Endothelial cell of umbilical vein (primary cell): ENCODE data around the gene EML1. TPM values are rescaled to one million over a fixed set of nuclear protein-coding genes. Genes with fewer than 3 reads are reported as not detected.

Experiments used
- BruUV-seq: library from RNA; stranded (reverse); fragments of 400-500 nt; replicated peaks from 2 replicates; lab custom pipeline; 2021; lab: Mats Ljungman, UMichigan
- CTCF ChIA-PET: fragments of 300-600, 350-600 bp; sonication (Branson Sonifier 250); formaldehyde crosslinking; loops from one replicate; lab custom pipeline; 2021; ENCODE audit warnings: antibody characterized with exemption, inconsistent platforms; lab: Charles Lee
- POLR2A ChIA-PET: fragments of 300-600, 350-600 bp; sonication (Branson Sonifier 250); formaldehyde crosslinking; loops from one replicate; lab custom pipeline; 2021; ENCODE audit warnings: antibody characterized with exemption, inconsistent platforms; lab: Charles Lee
- DNase-seq: peaks from one replicate; pipeline ENCODE4 v3.0.0-alpha.2; 2011; ENCODE audit warnings: low read depth, low spot score
- FAIRE-seq: peaks from 2 replicates; lab custom pipeline; 2011; peaks lifted over from hg19 to GRCh38; lab: Jason Lieb, UNC
- H2AFZ ChIP-seq: 2 replicates; pipeline ENCODE4 v1.6.0; 2012; ENCODE audit warnings: low read depth, low read length, control low read depth, inconsistent platforms
- H3K27ac ChIP-seq: 2 replicates; pipeline ENCODE4 v1.5.1; 2011; ENCODE audit warnings: low read depth, mild to moderate bottlenecking, control low read depth, low read length, moderate library complexity; ENCODE audit not compliant: insufficient read depth
- H3K27me3 ChIP-seq, 2 experiments: 2 replicates each; pipeline versions ENCODE4 v1.6.0 to v1.6.1; 2011; ENCODE audit warnings: low read length in 2 of 2, mixed read lengths in 1 of 2; ENCODE audit not compliant: control insufficient read depth in 2 of 2, insufficient read depth in 2 of 2
- H3K36me3 ChIP-seq, 2 experiments: 2 replicates in 1 of 2; 3 replicates in 1 of 2; pipeline ENCODE4 v1.5.1; 2011; ENCODE audit warnings: low read length in 2 of 2, mild to moderate bottlenecking in 1 of 2, moderate library complexity in 1 of 2; ENCODE audit not compliant: control insufficient read depth in 2 of 2, insufficient read depth in 2 of 2; ENCODE audit errors: extremely low read depth in 1 of 2
- H3K4me1 ChIP-seq: 3 replicates; pipeline ENCODE4 v1.5.1; 2011; ENCODE audit warnings: mild to moderate bottlenecking, low read length; ENCODE audit not compliant: control insufficient read depth, insufficient read depth; ENCODE audit errors: extremely low read depth
- H3K4me2 ChIP-seq: 2 replicates; pipeline ENCODE4 v1.6.1; 2011; ENCODE audit warnings: low read length, control low read depth, mixed read lengths; ENCODE audit not compliant: insufficient read depth
- H3K4me3 ChIP-seq, 3 experiments: fragments of 200-600 bp in 1 of 3; sonication (generic), shearing (Covaris generic) in 1 of 3; replicated peaks in 1 of 3; 2 replicates each; pipeline ENCODE4 v1.5.1; 2011 to 2016; ENCODE audit warnings: control low read depth in 3 of 3, low read length in 3 of 3, mild to moderate bottlenecking in 2 of 3, inconsistent platforms in 1 of 3, low read depth in 1 of 3, moderate library complexity in 1 of 3; ENCODE audit not compliant: insufficient read depth in 1 of 3
- H3K79me2 ChIP-seq: 2 replicates; pipeline ENCODE4 v1.6.0; 2012; ENCODE audit warnings: low read length, inconsistent platforms; ENCODE audit not compliant: control insufficient read depth, insufficient read depth
- H3K9ac ChIP-seq: replicated peaks from 2 replicates; pipeline ENCODE3; 2011; ENCODE audit warnings: low read length, control low read depth; ENCODE audit not compliant: insufficient read depth; ENCODE audit errors: extremely low read depth
- H3K9me1 ChIP-seq: replicated peaks from 3 replicates; pipeline ENCODE4 v1.6.0; 2011; ENCODE audit warnings: mild to moderate bottlenecking, low read length; ENCODE audit not compliant: control insufficient read depth, insufficient read depth; ENCODE audit errors: extremely low read depth
- H3K9me3 ChIP-seq: replicated peaks from 2 replicates; pipeline ENCODE4 v1.5.1; 2012; ENCODE audit warnings: low read length, inconsistent platforms; ENCODE audit not compliant: control insufficient read depth, insufficient read depth
- H4K20me1 ChIP-seq: replicated peaks from 2 replicates; pipeline ENCODE3; 2011; ENCODE audit warnings: mild to moderate bottlenecking, low read length; ENCODE audit not compliant: control insufficient read depth, insufficient read depth; ENCODE audit errors: extremely low read depth
- CTCF ChIP-seq, 2 donors: IDR thresholded peaks; 1 replicate in 1 of 2; 2 replicates in 1 of 2; pipeline ENCODE4 v1.5.1; 2011; ENCODE audit warnings: low read length in 2 of 2, mild to moderate bottlenecking in 2 of 2, moderate library complexity in 2 of 2, control low read depth in 1 of 2, inconsistent platforms in 1 of 2, low read depth in 1 of 2; ENCODE audit not compliant: insufficient read depth in 1 of 2; ENCODE audit errors: extremely low read depth in 1 of 2
- EZH2 ChIP-seq: IDR thresholded peaks from 2 replicates; pipeline ENCODE4 v1.6.1; 2012; ENCODE audit warnings: borderline replicate concordance, low read depth, mild to moderate bottlenecking, moderate library complexity, low read length, inconsistent platforms; ENCODE audit not compliant: severe bottlenecking
- FOS ChIP-seq: IDR thresholded peaks from 2 replicates; pipeline ENCODE4 v1.6.1; 2011; ENCODE audit warnings: mild to moderate bottlenecking, low read length, moderate library complexity, borderline replicate concordance; ENCODE audit not compliant: insufficient read depth
- GATA2 ChIP-seq: IDR thresholded peaks from 2 replicates; pipeline ENCODE4 v1.7.0; 2011; ENCODE audit warnings: low read depth, mild to moderate bottlenecking, moderate library complexity, mixed read lengths, low read length; ENCODE audit not compliant: insufficient read length, insufficient read depth
- JUN ChIP-seq: IDR thresholded peaks from 2 replicates; pipeline ENCODE4 v1.6.1; 2011; ENCODE audit warnings: borderline replicate concordance, low read depth; ENCODE audit not compliant: insufficient read length, insufficient read depth
- MYC ChIP-seq: IDR thresholded peaks from one replicate; pipeline ENCODE4 v1.6.1; 2011; ENCODE audit warnings: mild to moderate bottlenecking, low read depth, low read length
- POLR2A ChIP-seq: IDR thresholded peaks from 2 replicates; pipeline ENCODE4 v1.6.1; 2012; ENCODE audit warnings: low read depth, mild to moderate bottlenecking, control low read depth, low read length
- POLR2AphosphoS5 ChIP-seq: IDR thresholded peaks from 2 replicates; pipeline ENCODE4 v1.6.1; 2012; ENCODE audit warnings: low read depth, mild to moderate bottlenecking, control low read depth, low read length, moderate library complexity; ENCODE audit not compliant: insufficient read depth
- dilution Hi-C: fragments of 300-500 bp; cut with MboI; formaldehyde crosslinking; loops from one replicate; pipeline ENCODE4 v1.15.0; 2019; ENCODE audit warnings: low sequenced_read_pairs; ENCODE audit not compliant: extremely low pct_ligation_motif_present
- intact Hi-C: fragments of 100-400 bp; cut with micrococcal nuclease; formaldehyde crosslinking; loops from one replicate; pipeline ENCODE4 v1.10.0; 2022
- polyA plus RNA-seq, 4 experiments: library from polyadenylated mRNA; depleted of rRNA in 3 of 4; stranded (reverse) in 3 of 4; unstranded in 1 of 4; fragments of >200 nt; gene quantifications; 2 replicates each; pipeline versions ENCODE4 v1.2.1 to v1.2.3, GENCODE V29; 2011 to 2012; ENCODE audit warnings: missing spikeins in 1 of 4
- total RNA-seq: library from RNA; stranded (reverse); gene quantifications from 2 replicates; pipeline ENCODE4 v1.2.3, GENCODE V29; 2021
- TF ChIP-seq, protein P1 (sequence below): IDR thresholded peaks from 2 replicates; pipeline ENCODE4 v1.6.1; 2011; ENCODE audit not compliant: insufficient read depth, insufficient read length

EML1 gene
- total and polyA plus RNA-seq, 2 donors (not counting 3 experiments of a cell fraction or from before 2014, with no cell fraction given) = 22.9 to 33.0 TPM

- Histone ChIP-seq H3K9ac (no peak overlapping the region), H3K4me2 (no peak overlapping the region), H3K79me2 (no peaks in the 10 kb centered on the region), H3K36me3 (no peaks in the 10 kb centered on the region), H3K4me1 (no peaks in the 10 kb centered on the region), H3K27ac (no peak overlapping the region), H4K20me1 (no peaks in the 10 kb centered on the region), H3K4me3 (no peak overlapping the region), H3K27me3 (no peaks in the 10 kb centered on the region), H3K9me3 (no peaks in the 10 kb centered on the region), H2AFZ (no peak overlapping the region), H3K9me1 (no peaks in the 10 kb centered on the region)
- BruUV-seq = no TSS peak
- CTCF ChIA-PET = interaction anchor here (1.1 to 1.2 kb wide), 2 partner anchors 12 to 92 kb away, joined by 4 to 7 read pairs; no protein-coding TSS in a partner anchor
- TF ChIP-seq FOS (no peak), CTCF (IDR thresholded peaks at IDR 0.05; ENCODE audit: extremely low read depth in 1 of 2, insufficient read depth in 1 of 2, low read depth in 1 of 2, low read length in 2 of 2) (no peak), EZH2 (no peak), GATA2 (no peak), POLR2A (no peak), POLR2AphosphoS5 (no peak), MYC (no peak), JUN (no peak)
- TF ChIP-seq, protein P1, sequence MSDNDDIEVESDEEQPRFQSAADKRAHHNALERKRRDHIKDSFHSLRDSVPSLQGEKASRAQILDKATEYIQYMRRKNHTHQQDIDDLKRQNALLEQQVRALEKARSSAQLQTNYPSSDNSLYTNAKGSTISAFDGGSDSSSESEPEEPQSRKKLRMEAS = no peak
- intact Hi-C loops (no loop called here), dilution Hi-C loops (no loop called here)
- POLR2A ChIA-PET = no interaction called here
- no peak for FAIRE-seq
- DNase-seq = peak; percentile 8
These were observed 28.6 kb downstream of the EML1 start for GRCh38 chr14:99821519-99822508.
